ENCODE data around the gene STOML2. TPM values are rescaled to one million over a fixed set of nuclear protein-coding genes. Genes with fewer than 3 reads are reported as not detected.

STOML2 gene
- total RNA-seq, 1 experiment from 2014 or later: 192 TPM

DNA sequence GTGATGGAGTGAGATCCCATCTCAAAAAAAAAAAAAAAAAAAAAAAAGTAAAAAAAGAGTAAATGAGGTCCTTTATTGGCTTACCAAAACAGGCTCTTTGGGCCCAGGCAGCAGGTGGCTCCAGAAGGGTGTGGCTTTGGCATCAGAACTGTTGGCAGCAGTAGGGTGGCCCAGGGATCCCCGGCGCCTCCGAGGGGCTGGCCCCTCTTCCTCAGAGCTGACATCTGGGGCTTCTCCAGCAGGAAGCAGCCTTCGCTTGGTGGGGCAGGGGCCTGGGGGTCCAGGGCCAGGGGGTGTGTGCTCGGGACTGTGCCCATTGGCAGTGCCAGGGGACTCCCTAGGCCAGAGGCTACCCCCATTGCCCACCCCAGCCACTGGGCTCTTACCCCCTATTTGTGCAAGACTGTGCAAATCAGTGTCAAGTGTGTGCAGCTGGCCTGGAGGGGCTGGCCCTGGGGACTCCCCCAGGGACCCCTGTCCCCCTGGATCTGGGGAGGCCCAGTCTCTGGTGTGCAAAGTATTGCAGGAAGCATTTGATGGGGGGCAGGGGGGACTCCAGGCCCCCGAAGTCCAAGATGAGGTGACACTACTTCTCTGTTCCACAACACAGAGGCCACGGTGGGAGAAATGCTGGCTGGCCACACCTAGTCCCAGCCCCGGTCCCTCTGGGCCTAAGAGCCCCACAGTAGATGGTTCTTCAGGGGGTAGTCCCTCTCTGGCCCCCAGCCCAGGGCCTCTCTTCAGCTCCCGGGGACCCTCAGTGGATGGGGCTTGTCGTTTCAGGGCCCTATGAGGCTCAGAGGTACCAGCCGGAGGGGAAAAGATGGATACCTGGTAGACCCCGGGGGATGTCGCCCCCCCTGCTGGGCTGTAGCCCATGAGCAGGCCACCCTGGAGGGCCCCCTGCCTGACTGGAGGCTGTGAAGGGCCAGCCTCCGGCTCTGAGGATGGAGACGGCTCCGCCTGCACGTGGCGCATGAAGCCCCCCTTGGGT is 4.7 kb upstream of the STOML2 start:
- Histone ChIP-seq H3K23me2 (ENCODE audit: insufficient read length, low read depth, low read length, poor library complexity, severe bottlenecking) (peaks cover 8% of the 10 kb centered on the region), H4K8ac (replicated peaks; ENCODE audit: insufficient read length, low read depth, low read length) (no peak overlapping the region), H3K27ac (ENCODE audit: insufficient read length, low read depth, low read length) (no peak overlapping the region), H2BK20ac (ENCODE audit: low read depth, low read length, poor library complexity, severe bottlenecking) (no peak overlapping the region), H3K23ac (ENCODE audit: insufficient read length, low read depth, low read length) (no peak overlapping the region), H3K18ac (ENCODE audit: insufficient read length, low read depth, low read length) (no peak overlapping the region), H2BK5ac (ENCODE audit: insufficient read length, low read length) (no peak overlapping the region), H3K27me3 (ENCODE audit: insufficient read depth, low read length) (no peaks in the 10 kb centered on the region), H4K91ac (ENCODE audit: insufficient read length, low read depth, low read length) (no peak overlapping the region), H2AFZ (ENCODE audit: low read length) (no peak overlapping the region), H2BK15ac (ENCODE audit: low read depth, low read length) (no peak overlapping the region), H4K20me1 (ENCODE audit: control insufficient read depth, insufficient read depth, insufficient read length) (no peaks in the 10 kb centered on the region), H2AK5ac (ENCODE audit: insufficient read length, low read length) (no peak overlapping the region), H3K9me3 (ENCODE audit: control insufficient read depth, low read depth, low read length) (no peaks in the 10 kb centered on the region), H3K56ac (ENCODE audit: insufficient read length, low read depth, low read length) (no peak overlapping the region), H3T11ph (ENCODE audit: low read length) (no peak overlapping the region), H3K4me1 (ENCODE audit: insufficient read depth, low read length) (no peaks in the 10 kb centered on the region), H3K79me2 (ENCODE audit: insufficient read depth, low read length) (no peaks in the 10 kb centered on the region), H2BK120ac (ENCODE audit: low read depth, low read length, poor library complexity, severe bottlenecking) (no peak overlapping the region), H3K9ac (ENCODE audit: extremely low read depth, insufficient read length, low read length) (no peak overlapping the region), H3K4ac (ENCODE audit: low read depth, low read length) (no peak overlapping the region), H3K4me2 (ENCODE audit: insufficient read depth, insufficient read length, low read length) (no peak overlapping the region), H3K79me1 (ENCODE audit: insufficient read depth, low read depth, low read length, poor library complexity, severe bottlenecking) (no peaks in the 10 kb centered on the region), H3K14ac (ENCODE audit: insufficient read depth, low read length) (no peak overlapping the region), H4K5ac (ENCODE audit: insufficient read length, low read depth, low read length) (no peak overlapping the region), H2BK12ac (ENCODE audit: insufficient read length, low read depth, low read length) (no peak overlapping the region)
- peaks cover 2 to 18% (median 15%) of the 10 kb centered on the region in 3 experiments; a peak in 5 of 7 replicates for H3K36me3 Mint-ChIP-seq (ENCODE audit: insufficient read depth in 1 of 3, low read depth in 3 of 3)
- peaks cover 22 to 25% of the 10 kb centered on the region in 2 experiments for H3K4me1 Mint-ChIP-seq
- no peaks in the 10 kb centered on the region for H3K27me3 Mint-ChIP-seq (ENCODE audit: low read depth)
- no peaks in the 10 kb centered on the region; a peak in 1 of 5 replicates for H3K9me3 Mint-ChIP-seq
- H3K4me3 Mint-ChIP-seq: no peak overlapping the region
- no peak overlapping the region for H3K27ac Mint-ChIP-seq
- no peak for DNase-seq
- WGBS (ENCODE audit: extremely low coverage, insufficient read length, low lambda C conversion rate): no CpG with 5 or more reads among the region's 18 CpGs
- TF ChIP-seq, protein P1, sequence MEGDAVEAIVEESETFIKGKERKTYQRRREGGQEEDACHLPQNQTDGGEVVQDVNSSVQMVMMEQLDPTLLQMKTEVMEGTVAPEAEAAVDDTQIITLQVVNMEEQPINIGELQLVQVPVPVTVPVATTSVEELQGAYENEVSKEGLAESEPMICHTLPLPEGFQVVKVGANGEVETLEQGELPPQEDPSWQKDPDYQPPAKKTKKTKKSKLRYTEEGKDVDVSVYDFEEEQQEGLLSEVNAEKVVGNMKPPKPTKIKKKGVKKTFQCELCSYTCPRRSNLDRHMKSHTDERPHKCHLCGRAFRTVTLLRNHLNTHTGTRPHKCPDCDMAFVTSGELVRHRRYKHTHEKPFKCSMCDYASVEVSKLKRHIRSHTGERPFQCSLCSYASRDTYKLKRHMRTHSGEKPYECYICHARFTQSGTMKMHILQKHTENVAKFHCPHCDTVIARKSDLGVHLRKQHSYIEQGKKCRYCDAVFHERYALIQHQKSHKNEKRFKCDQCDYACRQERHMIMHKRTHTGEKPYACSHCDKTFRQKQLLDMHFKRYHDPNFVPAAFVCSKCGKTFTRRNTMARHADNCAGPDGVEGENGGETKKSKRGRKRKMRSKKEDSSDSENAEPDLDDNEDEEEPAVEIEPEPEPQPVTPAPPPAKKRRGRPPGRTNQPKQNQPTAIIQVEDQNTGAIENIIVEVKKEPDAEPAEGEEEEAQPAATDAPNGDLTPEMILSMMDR (conservative IDR thresholded peaks at IDR 0.05): no peak

All from H9 (cell line).